Ishikawa (cell line): Measurements from ENCODE around the gene NBAS.

Experiments
- CEBPB ChIP-seq: IDR thresholded peaks from 2 replicates; pipeline ENCODE4 v1.6.1; 2012
- CREB1 ChIP-seq: IDR thresholded peaks from 2 replicates; pipeline ENCODE4 v1.6.1; 2012; ENCODE audit warnings: low read depth
- EGR1 ChIP-seq: IDR thresholded peaks from 2 replicates; pipeline ENCODE4 v1.6.1; 2012
- EP300 ChIP-seq: IDR thresholded peaks from 2 replicates; pipeline ENCODE4 v1.6.1; 2012; ENCODE audit warnings: borderline replicate concordance
- MAX ChIP-seq: IDR thresholded peaks from 2 replicates; pipeline ENCODE4 v1.6.1; 2012
- REST ChIP-seq: IDR thresholded peaks from 2 replicates; pipeline ENCODE4 v1.6.1; 2012; ENCODE audit warnings: low read depth, mild to moderate bottlenecking
- TAF1 ChIP-seq: IDR thresholded peaks from 2 replicates; pipeline ENCODE4 v1.6.1; 2012; ENCODE audit warnings: low read depth, mild to moderate bottlenecking
- TCF12 ChIP-seq: IDR thresholded peaks from 2 replicates; pipeline ENCODE4 v1.6.1; 2012; ENCODE audit warnings: low read depth
- TEAD4 ChIP-seq: IDR thresholded peaks from 2 replicates; pipeline ENCODE4 v1.6.1; 2012
- YY1 ChIP-seq: IDR thresholded peaks from 2 replicates; pipeline ENCODE4 v1.6.1; 2012; ENCODE audit warnings: low read depth

- TF ChIP-seq MAX, result no peak
- no peak for TF ChIP-seq TAF1
- TF ChIP-seq CEBPB, result no peak
- no peak for TF ChIP-seq TEAD4
- no peak for TF ChIP-seq REST
- no peak for TF ChIP-seq YY1
- no peak for TF ChIP-seq EP300
- no peak for TF ChIP-seq TCF12
- no peak for TF ChIP-seq CREB1
- TF ChIP-seq EGR1, result no peak
Observed at GRCh38 chr2:15176604-15177003, 384.5 kb downstream of the NBAS start.
